Measurements from ENCODE around the gene RAB7B. TPM values are rescaled to one million over a fixed set of nuclear protein-coding genes. Genes with fewer than 3 reads are reported as not detected.
A peak's percentile ranks its signal among the peaks of the same experiment; 100 is the strongest.

The RAB7B gene
- total RNA-seq, 1 donor from 2014 or later: 0.82 TPM

DNA sequence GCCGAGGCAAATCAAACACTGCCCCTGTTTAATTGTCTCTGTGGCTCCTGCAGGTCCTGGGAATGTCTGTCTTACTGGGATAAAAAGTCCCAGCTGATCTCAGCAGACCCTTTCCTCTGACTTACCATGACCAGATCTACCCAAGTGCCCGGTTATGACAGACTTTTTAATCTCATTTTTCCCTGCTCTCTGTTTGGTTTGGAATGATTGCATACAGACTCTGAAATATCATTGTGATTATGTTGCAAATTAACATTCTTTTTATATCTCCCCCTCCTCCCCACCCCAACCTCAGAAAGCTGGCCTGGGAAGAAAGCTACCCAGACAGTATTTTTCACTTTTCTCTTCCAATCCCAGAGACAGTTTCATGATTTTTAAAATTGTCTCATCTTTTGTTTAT, 16.3 kb downstream of the RAB7B start:
- Mint-ChIP-seq H3K9me3 (peaks cover 5% of the 10 kb centered on the region), H3K4me3 (no peak overlapping the region), H3K4me1 (ENCODE audit: unreplicated experiment) (peaks cover 31% of the 10 kb centered on the region), H3K27me3 (peaks cover 14% of the 10 kb centered on the region), H3K36me3 (no peaks in the 10 kb centered on the region), H3K27ac (no peak overlapping the region)
- no peak for DNase-seq (ENCODE audit: extremely low spot score, unreplicated experiment)
- TF ChIP-seq, protein P1, sequence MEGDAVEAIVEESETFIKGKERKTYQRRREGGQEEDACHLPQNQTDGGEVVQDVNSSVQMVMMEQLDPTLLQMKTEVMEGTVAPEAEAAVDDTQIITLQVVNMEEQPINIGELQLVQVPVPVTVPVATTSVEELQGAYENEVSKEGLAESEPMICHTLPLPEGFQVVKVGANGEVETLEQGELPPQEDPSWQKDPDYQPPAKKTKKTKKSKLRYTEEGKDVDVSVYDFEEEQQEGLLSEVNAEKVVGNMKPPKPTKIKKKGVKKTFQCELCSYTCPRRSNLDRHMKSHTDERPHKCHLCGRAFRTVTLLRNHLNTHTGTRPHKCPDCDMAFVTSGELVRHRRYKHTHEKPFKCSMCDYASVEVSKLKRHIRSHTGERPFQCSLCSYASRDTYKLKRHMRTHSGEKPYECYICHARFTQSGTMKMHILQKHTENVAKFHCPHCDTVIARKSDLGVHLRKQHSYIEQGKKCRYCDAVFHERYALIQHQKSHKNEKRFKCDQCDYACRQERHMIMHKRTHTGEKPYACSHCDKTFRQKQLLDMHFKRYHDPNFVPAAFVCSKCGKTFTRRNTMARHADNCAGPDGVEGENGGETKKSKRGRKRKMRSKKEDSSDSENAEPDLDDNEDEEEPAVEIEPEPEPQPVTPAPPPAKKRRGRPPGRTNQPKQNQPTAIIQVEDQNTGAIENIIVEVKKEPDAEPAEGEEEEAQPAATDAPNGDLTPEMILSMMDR (conservative IDR thresholded peaks at IDR 0.05): no peak

DNA sequence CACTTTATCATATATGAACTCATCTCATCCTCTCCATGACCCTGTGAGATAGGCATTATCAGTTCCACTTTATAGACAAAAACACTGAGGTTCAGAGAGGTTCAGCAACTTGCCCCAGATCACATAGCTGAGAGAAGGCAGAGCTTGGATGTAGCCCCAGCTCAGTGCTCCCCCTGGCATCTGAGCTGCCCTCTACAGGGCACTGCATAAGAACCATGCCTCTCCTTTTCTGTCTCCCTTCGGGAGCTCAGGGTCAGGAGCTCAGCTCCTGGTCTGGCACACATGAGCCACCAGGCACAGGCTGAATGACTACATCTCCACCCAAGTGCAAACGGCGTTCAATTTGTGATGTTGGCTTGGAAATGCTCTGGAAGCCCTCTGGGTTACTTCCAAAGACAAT, 16.9 kb downstream of the RAB7B start:
- peaks cover 32% of the 10 kb centered on the region for H3K4me1 Mint-ChIP-seq (ENCODE audit: unreplicated experiment)
- no peak overlapping the region for H3K27ac Mint-ChIP-seq
- H3K36me3 Mint-ChIP-seq: no peaks in the 10 kb centered on the region
- no peak overlapping the region for H3K4me3 Mint-ChIP-seq
- peaks cover 13% of the 10 kb centered on the region for H3K27me3 Mint-ChIP-seq
- H3K9me3 Mint-ChIP-seq: peaks cover 7% of the 10 kb centered on the region
- TF ChIP-seq, protein P1 (conservative IDR thresholded peaks at IDR 0.05): no peak
- DNase-seq (ENCODE audit: extremely low spot score, unreplicated experiment): no peak

GRCh38 chr1:205985330-205986005, 17.7 kb downstream of the RAB7B start:
- no peak for DNase-seq (ENCODE audit: extremely low spot score, unreplicated experiment)
- TF ChIP-seq, protein P1 (conservative IDR thresholded peaks at IDR 0.05): no peak
- H3K27ac Mint-ChIP-seq: no peak overlapping the region
- peaks cover 13% of the 10 kb centered on the region for H3K27me3 Mint-ChIP-seq
- H3K4me3 Mint-ChIP-seq: no peak overlapping the region
- H3K9me3 Mint-ChIP-seq: peaks cover 7% of the 10 kb centered on the region
- H3K36me3 Mint-ChIP-seq: no peaks in the 10 kb centered on the region
- H3K4me1 Mint-ChIP-seq (ENCODE audit: unreplicated experiment): peaks cover 33% of the 10 kb centered on the region

DNA sequence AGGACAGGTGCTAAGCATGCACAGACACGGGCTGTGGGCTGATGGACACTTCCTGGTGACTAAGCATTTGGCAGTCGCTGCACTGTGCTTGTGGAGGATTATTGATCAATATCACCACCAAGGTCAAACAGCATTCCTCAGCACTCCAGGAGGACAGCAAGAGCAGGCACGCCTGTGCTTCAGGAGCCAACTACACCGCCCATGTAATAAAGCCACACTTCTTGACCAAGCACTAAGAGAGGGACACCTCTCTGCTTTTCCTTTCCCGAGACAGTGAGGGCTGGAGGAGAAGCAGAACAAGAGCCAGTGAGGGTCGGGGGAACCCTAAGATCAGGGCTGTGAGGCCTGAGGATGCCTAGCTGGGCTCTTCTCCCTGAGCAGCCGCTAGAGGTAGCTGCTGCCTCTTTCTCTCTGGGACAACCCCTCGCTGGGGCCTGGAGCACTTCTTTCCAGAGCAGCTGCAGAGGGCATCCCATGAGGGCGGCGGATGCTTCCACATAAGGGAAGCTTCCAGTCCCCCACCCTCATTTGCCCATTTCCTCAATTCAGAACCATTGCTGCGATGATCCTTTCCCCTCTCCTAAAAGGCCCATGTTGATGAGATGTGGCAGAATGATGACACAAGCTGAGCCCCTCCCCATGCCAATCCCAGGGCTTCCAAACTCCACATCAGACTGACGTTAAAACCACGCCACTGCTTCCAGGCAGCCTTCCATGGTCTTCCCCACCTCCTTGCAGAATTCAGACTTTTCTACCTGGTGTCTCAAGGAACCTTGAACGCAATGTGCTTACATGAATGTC, 19.1 kb downstream of the RAB7B start:
- Mint-ChIP-seq H3K36me3 (no peaks in the 10 kb centered on the region), H3K9me3 (peaks cover 7% of the 10 kb centered on the region), H3K27ac (peak overlapping the region; percentile 92), H3K27me3 (peaks cover 3% of the 10 kb centered on the region), H3K4me1 (ENCODE audit: unreplicated experiment) (peaks cover 39% of the 10 kb centered on the region), H3K4me3 (no peak overlapping the region)
- no peak for DNase-seq (ENCODE audit: extremely low spot score, unreplicated experiment)
- TF ChIP-seq, protein P1 (conservative IDR thresholded peaks at IDR 0.05): peak; percentile 82

GRCh38 chr1:205981257-205981656, 21.9 kb downstream of the RAB7B start:
- Mint-ChIP-seq H3K27ac (no peak overlapping the region), H3K4me3 (no peak overlapping the region), H3K27me3 (peaks cover 7% of the 10 kb centered on the region), H3K4me1 (ENCODE audit: unreplicated experiment) (peaks cover 42% of the 10 kb centered on the region), H3K36me3 (no peaks in the 10 kb centered on the region), H3K9me3 (peaks cover 7% of the 10 kb centered on the region)
- DNase-seq (ENCODE audit: extremely low spot score, unreplicated experiment): no peak
- TF ChIP-seq, protein P1 (conservative IDR thresholded peaks at IDR 0.05): no peak

Data from type B pancreatic cell (in vitro differentiated cells).